Mesenchymal stem cell (in vitro differentiated cells and primary cell): ENCODE measurements around the gene ECHS1.
A peak's percentile ranks its signal among the peaks of the same experiment; 100 is the strongest.

Source experiments
- DNase-seq: peaks from one replicate; pipeline ENCODE4 v3.0.0-alpha.2; 2013
- H2AFZ ChIP-seq: one replicate; pipeline ENCODE4 v1.6.1; 2013; ENCODE audit warnings: low read depth, mild to moderate bottlenecking, control low read depth, inconsistent platforms, low read length, moderate library complexity
- H2AK5ac ChIP-seq: 2 replicates; pipeline ENCODE4 v1.6.1; 2013; ENCODE audit warnings: low read length, moderate library complexity, mild to moderate bottlenecking, inconsistent platforms; ENCODE audit not compliant: severe bottlenecking
- H2BK120ac ChIP-seq: one replicate; pipeline ENCODE4 v1.6.1; 2013; ENCODE audit warnings: low read depth, mild to moderate bottlenecking, inconsistent platforms, low read length, moderate library complexity
- H2BK12ac ChIP-seq, 2 experiments: one replicate each; pipeline ENCODE4 v1.6.1; 2013; ENCODE audit warnings: inconsistent platforms in 2 of 2, low read length in 2 of 2, mild to moderate bottlenecking in 2 of 2, moderate library complexity in 2 of 2, control low read depth in 1 of 2
- H2BK15ac ChIP-seq: one replicate; pipeline ENCODE4 v1.6.1; 2013; ENCODE audit warnings: mild to moderate bottlenecking, low read depth, inconsistent platforms; ENCODE audit not compliant: poor library complexity, severe bottlenecking
- H2BK5ac ChIP-seq: 2 replicates; pipeline ENCODE4 v1.6.1; 2013; ENCODE audit warnings: low read depth, mild to moderate bottlenecking, low read length, control low read depth, inconsistent platforms; ENCODE audit not compliant: poor library complexity, severe bottlenecking
- H3K14ac ChIP-seq, 2 experiments: one replicate each; pipeline ENCODE4 v1.6.1; 2013; ENCODE audit warnings: inconsistent platforms in 2 of 2, low read length in 2 of 2, control low read depth in 1 of 2, mild to moderate bottlenecking in 1 of 2, moderate library complexity in 1 of 2
- H3K18ac ChIP-seq, 2 experiments: one replicate each; pipeline ENCODE4 v1.6.1; 2013; ENCODE audit warnings: inconsistent platforms in 2 of 2, low read length in 2 of 2, control low read depth in 1 of 2, low read depth in 1 of 2, mild to moderate bottlenecking in 1 of 2
- H3K23ac ChIP-seq, 2 experiments: one replicate each; pipeline ENCODE4 v1.6.1; 2013; ENCODE audit warnings: inconsistent platforms in 2 of 2, low read length in 2 of 2, mild to moderate bottlenecking in 2 of 2, moderate library complexity in 2 of 2, control low read depth in 1 of 2
- H3K27ac ChIP-seq: 2 replicates; pipeline ENCODE4 v1.5.1; 2013; ENCODE audit warnings: mild to moderate bottlenecking, moderate library complexity, low read length, control low read depth, inconsistent platforms; ENCODE audit not compliant: poor library complexity, severe bottlenecking
- H3K27me3 ChIP-seq, 2 experiments: 2 replicates each; pipeline versions ENCODE4 v1.6.1 to v1.7.0; 2013; ENCODE audit warnings: low read length in 2 of 2, mild to moderate bottlenecking in 2 of 2, moderate library complexity in 2 of 2, control low read depth in 1 of 2, inconsistent platforms in 1 of 2; ENCODE audit not compliant: control insufficient read depth in 1 of 2, insufficient read depth in 1 of 2
- H3K36me3 ChIP-seq, 2 experiments: 2 replicates each; pipeline versions ENCODE4 v1.6.1 to v1.7.0; 2013; ENCODE audit warnings: low read length in 2 of 2, control low read depth in 1 of 2, inconsistent platforms in 1 of 2, low read depth in 1 of 2, mild to moderate bottlenecking in 1 of 2; ENCODE audit not compliant: insufficient read depth in 2 of 2, control insufficient read depth in 1 of 2
- H3K4ac ChIP-seq, 2 experiments: one replicate each; pipeline ENCODE4 v1.6.1; 2013; ENCODE audit warnings: inconsistent platforms in 2 of 2, low read length in 2 of 2, mild to moderate bottlenecking in 2 of 2, moderate library complexity in 2 of 2, control low read depth in 1 of 2, low read depth in 1 of 2
- H3K4me1 ChIP-seq: 2 replicates; pipeline ENCODE4 v1.6.1; 2013; ENCODE audit warnings: low read depth, low read length, control low read depth; ENCODE audit not compliant: control insufficient read depth, insufficient read depth
- H3K4me2 ChIP-seq: 2 replicates; pipeline ENCODE4 v1.6.1; 2013; ENCODE audit warnings: low read length, mild to moderate bottlenecking, inconsistent platforms; ENCODE audit not compliant: poor library complexity, severe bottlenecking
- H3K4me3 ChIP-seq, 2 experiments: 2 replicates each; pipeline versions ENCODE4 v1.5.1 to v1.7.0; 2013; ENCODE audit warnings: low read length in 2 of 2, mild to moderate bottlenecking in 2 of 2, control low read depth in 1 of 2, low read depth in 1 of 2; ENCODE audit not compliant: insufficient read depth in 1 of 2
- H3K79me1 ChIP-seq: replicated peaks from 2 replicates; pipeline ENCODE4 v1.6.1; 2013; ENCODE audit warnings: mild to moderate bottlenecking, control low read depth, low read length, inconsistent platforms; ENCODE audit not compliant: poor library complexity, severe bottlenecking
- H3K9ac ChIP-seq: 2 replicates; pipeline ENCODE4 v1.7.0; 2013; ENCODE audit warnings: mild to moderate bottlenecking, low read length, moderate library complexity
- H3K9me3 ChIP-seq: 2 replicates; pipeline ENCODE4 v1.7.0; 2013; ENCODE audit warnings: mild to moderate bottlenecking, low read length; ENCODE audit not compliant: control insufficient read depth
- H4K8ac ChIP-seq: one replicate; pipeline ENCODE4 v1.6.1; 2013; ENCODE audit warnings: inconsistent platforms, mild to moderate bottlenecking, low read length, moderate library complexity
- H4K91ac ChIP-seq: one replicate; pipeline ENCODE4 v1.6.1; 2013; ENCODE audit warnings: mild to moderate bottlenecking, low read length, inconsistent platforms
- WGBS: methylation state at CpG from one replicate; pipeline ENCODE4 v1.1.7; 2013; ENCODE audit warnings: mixed read lengths; 5-methylcytosine and 5-hydroxymethylcytosine counted together

ECHS1 gene

GRCh38 chr10:133397938-133398337, 24.8 kb upstream of the ECHS1 start:
- Histone ChIP-seq H3K18ac (no peak overlapping the region), H3K4ac (no peak overlapping the region), H3K23ac (no peak overlapping the region), H3K9me3 (no peaks in the 10 kb centered on the region), H2BK120ac (no peak overlapping the region), H4K8ac (no peak overlapping the region), H3K36me3 (peaks cover 55 to 61% of the 10 kb centered on the region in 2 experiments), H2BK12ac (no peak overlapping the region), H3K14ac (no peak overlapping the region), H3K27ac (peak overlapping the region; percentile 34), H3K9ac (no peak overlapping the region), H2BK5ac (no peak overlapping the region), H2AK5ac (peak overlapping the region; percentile 79), H3K4me3 (no peak overlapping the region), H3K27me3 (no peaks in the 10 kb centered on the region), H2AFZ (no peak overlapping the region), H4K91ac (no peak overlapping the region), H2BK15ac (no peak overlapping the region), H3K4me1 (peaks cover 21% of the 10 kb centered on the region), H3K4me2 (no peak overlapping the region), H3K79me1 (peaks cover 43% of the 10 kb centered on the region)
- WGBS = 97% methylated on average over 7 of the region's 7 CpGs
- no peak for DNase-seq

GRCh38 chr10:133396035-133396624, 23.0 kb upstream of the ECHS1 start:
- no peak overlapping the region for H3K4me3 ChIP-seq
- no peak overlapping the region for H2BK120ac ChIP-seq
- H3K4me2 ChIP-seq = no peak overlapping the region
- no peak overlapping the region for H2BK12ac ChIP-seq
- WGBS = 96% methylated on average over 15 of the region's 19 CpGs
- H4K8ac ChIP-seq = peak overlapping the region; percentile 19
- H2AK5ac ChIP-seq = peak overlapping the region; percentile 12
- no peaks in the 10 kb centered on the region for H3K9me3 ChIP-seq
- no peaks in the 10 kb centered on the region for H3K27me3 ChIP-seq
- no peak overlapping the region for H3K27ac ChIP-seq
- peaks cover 18% of the 10 kb centered on the region for H3K4me1 ChIP-seq
- H2AFZ ChIP-seq = no peak overlapping the region
- no peak overlapping the region for H2BK15ac ChIP-seq
- no peak overlapping the region for H3K23ac ChIP-seq
- no peak overlapping the region for H3K9ac ChIP-seq
- H3K79me1 ChIP-seq = peaks cover 32% of the 10 kb centered on the region
- DNase-seq = no peak
- H3K36me3 ChIP-seq = peaks cover 49% of the 10 kb centered on the region in 2 experiments
- no peak overlapping the region for H2BK5ac ChIP-seq
- no peak overlapping the region for H4K91ac ChIP-seq
- H3K18ac ChIP-seq = no peak overlapping the region
- H3K4ac ChIP-seq = no peak overlapping the region
- H3K14ac ChIP-seq = no peak overlapping the region

DNA sequence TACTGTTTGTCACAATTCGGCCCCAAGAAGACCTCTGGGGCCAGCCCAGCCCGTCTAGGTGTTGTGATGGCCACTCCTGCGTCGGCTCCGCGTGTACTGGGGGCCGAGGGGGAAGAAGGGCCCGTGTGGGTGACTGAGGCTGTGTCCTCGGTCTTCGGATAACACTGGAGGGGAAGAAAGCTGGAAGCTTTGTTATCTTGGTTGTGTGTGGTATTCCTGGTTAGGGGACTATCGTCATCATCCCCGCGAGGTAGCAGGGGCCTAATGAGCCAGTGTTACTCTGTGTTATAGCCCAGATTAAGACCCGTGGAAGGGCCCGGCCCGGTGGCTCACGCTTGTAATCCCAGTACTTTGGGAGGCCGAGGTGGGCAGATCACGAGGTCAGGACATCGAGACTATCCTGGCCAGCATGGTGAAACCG, 21.7 kb upstream of the ECHS1 start:
- peak overlapping the region; percentile 83 to 95 for H3K4ac ChIP-seq
- no peaks in the 10 kb centered on the region for H3K9me3 ChIP-seq
- H3K4me2 ChIP-seq = peak overlapping the region; percentile 73
- no peak overlapping the region for H2BK15ac ChIP-seq
- H3K4me3 ChIP-seq = peak overlapping the region; percentile 99
- peak overlapping the region; percentile 55 for H3K27ac ChIP-seq
- H4K8ac ChIP-seq = peak overlapping the region; percentile 48
- H3K23ac ChIP-seq = no peak overlapping the region
- peaks cover 25% of the 10 kb centered on the region for H3K79me1 ChIP-seq
- no peak overlapping the region for H2BK120ac ChIP-seq
- H3K4me1 ChIP-seq = peaks cover 19% of the 10 kb centered on the region
- no peak overlapping the region for H2AK5ac ChIP-seq
- no peak overlapping the region for H2BK5ac ChIP-seq
- peak overlapping the region; percentile 71 for H4K91ac ChIP-seq
- peak overlapping the region; percentile 99 for H3K9ac ChIP-seq
- H2AFZ ChIP-seq = no peak overlapping the region
- H3K27me3 ChIP-seq = no peaks in the 10 kb centered on the region
- WGBS = 42% methylated on average over 21 of the region's 21 CpGs
- H3K14ac ChIP-seq = peak overlapping the region in 1 of 2 experiments; percentile 43
- H2BK12ac ChIP-seq = no peak overlapping the region
- no peak for DNase-seq
- peaks cover 37 to 48% of the 10 kb centered on the region in 2 experiments for H3K36me3 ChIP-seq
- H3K18ac ChIP-seq = peak overlapping the region in 1 of 2 experiments; percentile 98

DNA sequence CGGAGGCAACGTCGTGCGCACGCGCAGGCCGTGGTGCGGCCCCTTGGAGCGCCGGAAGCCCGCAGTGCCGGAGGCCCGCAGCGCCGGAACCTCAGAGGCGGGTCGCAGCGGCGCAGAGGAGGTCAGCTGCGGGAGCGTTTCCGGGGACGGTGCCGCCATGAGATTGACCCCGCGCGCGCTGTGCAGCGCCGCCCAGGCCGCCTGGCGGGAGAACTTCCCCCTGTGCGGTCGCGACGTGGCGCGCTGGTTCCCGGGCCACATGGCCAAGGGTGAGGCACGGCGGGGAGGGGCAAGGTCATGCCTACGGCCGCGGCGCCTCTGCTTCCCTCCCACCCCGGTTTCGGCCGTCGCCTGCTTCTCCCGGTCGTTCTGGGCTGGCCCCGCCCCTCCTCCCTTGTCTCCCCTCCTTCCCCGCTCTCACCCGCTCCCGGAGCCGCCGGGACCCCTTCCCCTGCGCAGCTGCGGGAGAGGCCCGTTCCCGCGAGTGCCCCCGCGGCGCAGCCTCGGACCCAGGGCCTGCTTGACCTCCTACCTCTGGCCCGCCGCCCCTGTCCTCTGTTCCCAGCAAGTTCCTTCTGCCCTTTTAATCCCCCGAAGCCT, 21.0 kb upstream of the ECHS1 start, which contains the start of gene MTG1:
Gene MTG1, plus strand, starts transcription at position 94 of the 600 bp plus-strand sequence. Its CDS starts 64 bp downstream, at position 158.
- Histone ChIP-seq H3K27me3 (no peaks in the 10 kb centered on the region), H3K4me2 (peak within 1 kb of the TSS; percentile 73), H2BK12ac (peak within 1 kb of the TSS in 1 of 2 experiments; percentile 30), H3K9ac (peak within 1 kb of the TSS; percentile 99), H3K18ac (peak within 1 kb of the TSS; percentile 98 to 99), H3K4ac (peak within 1 kb of the TSS; percentile 95 to 99), H3K79me1 (peaks cover 21% of the 10 kb centered on the region), H3K36me3 (peaks cover 34 to 46% of the 10 kb centered on the region in 2 experiments), H3K14ac (peak within 1 kb of the TSS; percentile 43 to 98), H3K4me1 (peaks cover 16% of the 10 kb centered on the region), H2BK120ac (peak within 1 kb of the TSS; percentile 91), H2BK5ac (peak within 1 kb of the TSS; percentile 49), H4K8ac (peak within 1 kb of the TSS; percentile 100), H2AFZ (peak within 1 kb of the TSS; percentile 79), H4K91ac (peak within 1 kb of the TSS; percentile 98), H3K27ac (peak within 1 kb of the TSS; percentile 55), H3K23ac (peak within 1 kb of the TSS; percentile 71 to 87), H2AK5ac (peak within 1 kb of the TSS; percentile 50), H3K9me3 (no peaks in the 10 kb centered on the region), H3K4me3 (peak within 1 kb of the TSS; percentile 99), H2BK15ac (peak within 1 kb of the TSS; percentile 77)
- under 1% methylated on average over 61 of the region's 69 CpGs for WGBS
- peak; percentile 90 for DNase-seq
